ENCODE measurements around the gene TMEM132C.

Gene TMEM132C

GRCh38 chr12:128288896-128289295 is 21.9 kb downstream of the TMEM132C start:
- DNase-seq (ENCODE audit: low read depth in 2 of 2) = no peak

GRCh38 chr12:128290938-128291337 is 24.0 kb downstream of the TMEM132C start:
- no peak for DNase-seq (ENCODE audit: low read depth in 2 of 2)

GRCh38 chr12:128298091-128298748 is 31.2 kb downstream of the TMEM132C start:
- DNase-seq (ENCODE audit: low read depth in 2 of 2) = no peak

GRCh38 chr12:128305336-128305892 is 38.4 kb downstream of the TMEM132C start:
- DNase-seq (ENCODE audit: low read depth in 2 of 2) = no peak

- no peak for DNase-seq (ENCODE audit: low read depth in 2 of 2)
Measured at GRCh38 chr12:128307791-128308190, 40.8 kb downstream of the TMEM132C start.

- DNase-seq (ENCODE audit: low read depth in 2 of 2) = no peak
Measured at GRCh38 chr12:128312661-128313060, 45.7 kb downstream of the TMEM132C start.

GRCh38 chr12:128313931-128314330 is 47.0 kb downstream of the TMEM132C start:
- no peak for DNase-seq (ENCODE audit: low read depth in 2 of 2)

- DNase-seq (ENCODE audit: low read depth in 2 of 2) = no peak
Measured at GRCh38 chr12:128314611-128315010, 47.6 kb downstream of the TMEM132C start.

- DNase-seq (ENCODE audit: low read depth in 2 of 2) = no peak
Measured at GRCh38 chr12:128316078-128316477, 49.1 kb downstream of the TMEM132C start.

GRCh38 chr12:128316973-128317526 is 50.1 kb downstream of the TMEM132C start:
- DNase-seq (ENCODE audit: low read depth in 2 of 2) = no peak

- DNase-seq (ENCODE audit: low read depth in 2 of 2) = no peak
Measured at GRCh38 chr12:128318341-128318740, 51.4 kb downstream of the TMEM132C start.

GRCh38 chr12:128318946-128319345 is 52.0 kb downstream of the TMEM132C start:
- no peak for DNase-seq (ENCODE audit: low read depth in 2 of 2)

- no peak for DNase-seq (ENCODE audit: low read depth in 2 of 2)
Measured at GRCh38 chr12:128322341-128322740, 55.4 kb downstream of the TMEM132C start.

GRCh38 chr12:128323145-128323920 is 56.4 kb downstream of the TMEM132C start:
- DNase-seq (ENCODE audit: low read depth in 2 of 2) = no peak

GRCh38 chr12:128325646-128326045 is 58.7 kb downstream of the TMEM132C start:
- DNase-seq (ENCODE audit: low read depth in 2 of 2) = no peak

- no peak for DNase-seq (ENCODE audit: low read depth in 2 of 2)
Measured at GRCh38 chr12:128326406-128326805, 59.4 kb downstream of the TMEM132C start.

GRCh38 chr12:128328961-128329360 is 62.0 kb downstream of the TMEM132C start:
- DNase-seq (ENCODE audit: low read depth in 2 of 2) = no peak

- no peak for DNase-seq (ENCODE audit: low read depth in 2 of 2)
Measured at GRCh38 chr12:128336204-128337070, 69.5 kb downstream of the TMEM132C start.

GRCh38 chr12:128337071-128337345 is 70.0 kb downstream of the TMEM132C start:
- DNase-seq (ENCODE audit: low read depth in 2 of 2) = no peak

GRCh38 chr12:128337431-128338170 is 70.6 kb downstream of the TMEM132C start:
- no peak for DNase-seq (ENCODE audit: low read depth in 2 of 2)

Measured in activated CD4-positive, alpha-beta T cell treated with anti-CD3 and anti-CD28 coated beads for 24 hours (primary cell).